ENCODE measurements around the gene TSPAN7. TPM values are rescaled to one million over a fixed set of nuclear protein-coding genes. Genes with fewer than 3 reads are reported as not detected.

The TSPAN7 gene
- total RNA-seq, 2 donors from 2014 or later: 8.6 to 18.8 TPM

- intact Hi-C loops (cut with DNase I): no loop called here
- TF ChIP-seq POLR2A (IDR thresholded peaks at IDR 0.05) (no peak), CTCF (IDR thresholded peaks at IDR 0.05) (no peak)
- Histone ChIP-seq H3K27ac (peak overlapping the region in 2 of 4 donors; percentile 34 to 49), H3K36me3 (replicated peaks in 1 of 2; ENCODE audit: insufficient read depth in 1 of 2, low read depth in 2 of 2) (no peaks in the 10 kb centered on the region), H3K4me3 (no peak overlapping the region), H3K4me1 (peaks cover 22% of the 10 kb centered on the region), H3K27me3 (no peaks in the 10 kb centered on the region), H3K9me3 (no peaks in the 10 kb centered on the region)
- ATAC-seq: peak; percentile 33
- DNase-seq: peak; percentile 47 to 67 (median 58)
- 44 to 50% methylated on average over 6 to 8 of the region's 8 CpGs for whole genome bisulfite sequencing, 2 donors
Observed at GRCh38 chrX:38636949-38637819, 75.8 kb downstream of the TSPAN7 start.

- no peak overlapping the region for H3K4me3 ChIP-seq
- no peaks in the 10 kb centered on the region for H3K27me3 ChIP-seq
- no peaks in the 10 kb centered on the region for H3K36me3 ChIP-seq (replicated peaks in 1 of 2; ENCODE audit: insufficient read depth in 1 of 2, low read depth in 2 of 2)
- H3K4me1 ChIP-seq: peaks cover 22% of the 10 kb centered on the region
- 69 to 71% methylated on average over 5 of the region's 5 CpGs for WGBS, 2 donors
- no peak for ATAC-seq
- H3K27ac ChIP-seq: no peak overlapping the region
- intact Hi-C loops (cut with DNase I): no loop called here
- no peak for TF ChIP-seq POLR2A (IDR thresholded peaks at IDR 0.05)
- TF ChIP-seq CTCF (IDR thresholded peaks at IDR 0.05): no peak
- no peaks in the 10 kb centered on the region for H3K9me3 ChIP-seq
- no peak for DNase-seq
Observed at GRCh38 chrX:38638952-38639529, 77.7 kb downstream of the TSPAN7 start.

GRCh38 chrX:38639730-38640129 lies 78.4 kb downstream of the TSPAN7 start:
- Histone ChIP-seq H3K4me1 (peaks cover 22% of the 10 kb centered on the region), H3K27ac (no peak overlapping the region), H3K36me3 (replicated peaks in 1 of 2; ENCODE audit: insufficient read depth in 1 of 2, low read depth in 2 of 2) (no peaks in the 10 kb centered on the region), H3K9me3 (no peaks in the 10 kb centered on the region), H3K27me3 (no peaks in the 10 kb centered on the region), H3K4me3 (no peak overlapping the region)
- TF ChIP-seq CTCF (IDR thresholded peaks at IDR 0.05): no peak
- TF ChIP-seq POLR2A (IDR thresholded peaks at IDR 0.05): no peak
- intact Hi-C loops (cut with DNase I): no loop called here
- ATAC-seq (no peak), DNase-seq (no peak)

GRCh38 chrX:38641197-38641596 lies 79.9 kb downstream of the TSPAN7 start:
- no peak for TF ChIP-seq CTCF (IDR thresholded peaks at IDR 0.05)
- TF ChIP-seq POLR2A (IDR thresholded peaks at IDR 0.05): no peak
- no peaks in the 10 kb centered on the region for H3K27me3 ChIP-seq

More at GRCh38 chrX:38641197-38641596, 79.9 kb downstream of the TSPAN7 start:
- Histone ChIP-seq H3K27ac (no peak overlapping the region), H3K9me3 (no peaks in the 10 kb centered on the region), H3K4me3 (no peak overlapping the region), H3K4me1 (peaks cover 21% of the 10 kb centered on the region), H3K36me3 (replicated peaks in 1 of 2; ENCODE audit: insufficient read depth in 1 of 2, low read depth in 2 of 2) (no peaks in the 10 kb centered on the region)
- DNase-seq (no peak), ATAC-seq (no peak)
- intact Hi-C loops (cut with DNase I): no loop called here
- WGBS, 2 donors: 44 to 64% methylated on average over 5 of the region's 5 CpGs
